Measurements from ENCODE around the gene RARRES1.

DNA sequence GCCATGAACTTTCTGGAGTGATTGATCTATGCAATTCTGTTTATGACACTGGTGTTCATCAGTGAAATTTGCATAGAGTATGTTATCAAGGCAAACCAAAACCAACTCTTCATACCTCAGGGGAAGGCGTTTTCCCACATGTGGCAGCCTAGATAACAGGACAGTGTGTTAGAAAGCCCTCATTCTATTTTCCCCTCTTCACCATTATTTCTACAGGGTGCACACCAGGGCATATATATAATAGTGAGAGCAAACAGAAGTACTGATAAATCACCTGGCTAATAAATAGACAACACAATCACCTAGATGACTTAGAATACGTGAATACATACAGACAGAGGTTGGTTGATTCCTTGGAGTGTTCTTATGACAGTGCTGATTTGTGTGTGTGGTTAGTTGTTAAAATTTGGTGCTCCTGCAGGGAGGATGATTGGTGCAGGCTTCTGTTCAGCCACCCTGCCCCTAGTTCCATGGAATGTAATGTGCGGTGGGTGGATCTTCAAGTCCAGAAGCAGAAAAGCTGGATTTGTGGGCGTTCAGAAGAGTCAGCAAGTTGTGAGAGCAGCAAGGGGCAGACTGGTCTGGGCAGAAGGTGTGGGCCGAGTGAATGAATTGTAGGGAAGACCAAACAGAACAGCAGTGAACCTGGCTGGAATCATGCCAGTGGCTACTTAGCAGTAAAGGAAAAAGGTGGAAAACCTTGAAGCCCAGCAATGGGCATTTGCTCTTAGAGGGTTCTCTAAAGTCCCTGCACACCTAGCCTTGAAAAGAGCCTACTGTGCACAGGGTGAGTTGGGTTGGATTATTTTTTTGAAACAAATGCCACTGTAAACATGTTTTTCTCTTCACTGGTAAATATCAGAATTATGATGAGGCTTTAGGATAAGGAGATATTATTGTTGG lies 11.7 kb upstream of the RARRES1 start:
- TF ChIP-seq, protein P1, sequence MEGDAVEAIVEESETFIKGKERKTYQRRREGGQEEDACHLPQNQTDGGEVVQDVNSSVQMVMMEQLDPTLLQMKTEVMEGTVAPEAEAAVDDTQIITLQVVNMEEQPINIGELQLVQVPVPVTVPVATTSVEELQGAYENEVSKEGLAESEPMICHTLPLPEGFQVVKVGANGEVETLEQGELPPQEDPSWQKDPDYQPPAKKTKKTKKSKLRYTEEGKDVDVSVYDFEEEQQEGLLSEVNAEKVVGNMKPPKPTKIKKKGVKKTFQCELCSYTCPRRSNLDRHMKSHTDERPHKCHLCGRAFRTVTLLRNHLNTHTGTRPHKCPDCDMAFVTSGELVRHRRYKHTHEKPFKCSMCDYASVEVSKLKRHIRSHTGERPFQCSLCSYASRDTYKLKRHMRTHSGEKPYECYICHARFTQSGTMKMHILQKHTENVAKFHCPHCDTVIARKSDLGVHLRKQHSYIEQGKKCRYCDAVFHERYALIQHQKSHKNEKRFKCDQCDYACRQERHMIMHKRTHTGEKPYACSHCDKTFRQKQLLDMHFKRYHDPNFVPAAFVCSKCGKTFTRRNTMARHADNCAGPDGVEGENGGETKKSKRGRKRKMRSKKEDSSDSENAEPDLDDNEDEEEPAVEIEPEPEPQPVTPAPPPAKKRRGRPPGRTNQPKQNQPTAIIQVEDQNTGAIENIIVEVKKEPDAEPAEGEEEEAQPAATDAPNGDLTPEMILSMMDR (IDR thresholded peaks at IDR 0.05), result no peak
- no peak for TF ChIP-seq POLR2A (IDR thresholded peaks at IDR 0.05)

Measured in testis (tissue), 2 donors.